ENCODE measurements around the gene PEPD.
"Not testable (repeated sequence)": the region's sequence is repeated elsewhere in the genome, so short reads cannot be mapped to it uniquely, and the experiment has no call there.

The PEPD gene

DNA sequence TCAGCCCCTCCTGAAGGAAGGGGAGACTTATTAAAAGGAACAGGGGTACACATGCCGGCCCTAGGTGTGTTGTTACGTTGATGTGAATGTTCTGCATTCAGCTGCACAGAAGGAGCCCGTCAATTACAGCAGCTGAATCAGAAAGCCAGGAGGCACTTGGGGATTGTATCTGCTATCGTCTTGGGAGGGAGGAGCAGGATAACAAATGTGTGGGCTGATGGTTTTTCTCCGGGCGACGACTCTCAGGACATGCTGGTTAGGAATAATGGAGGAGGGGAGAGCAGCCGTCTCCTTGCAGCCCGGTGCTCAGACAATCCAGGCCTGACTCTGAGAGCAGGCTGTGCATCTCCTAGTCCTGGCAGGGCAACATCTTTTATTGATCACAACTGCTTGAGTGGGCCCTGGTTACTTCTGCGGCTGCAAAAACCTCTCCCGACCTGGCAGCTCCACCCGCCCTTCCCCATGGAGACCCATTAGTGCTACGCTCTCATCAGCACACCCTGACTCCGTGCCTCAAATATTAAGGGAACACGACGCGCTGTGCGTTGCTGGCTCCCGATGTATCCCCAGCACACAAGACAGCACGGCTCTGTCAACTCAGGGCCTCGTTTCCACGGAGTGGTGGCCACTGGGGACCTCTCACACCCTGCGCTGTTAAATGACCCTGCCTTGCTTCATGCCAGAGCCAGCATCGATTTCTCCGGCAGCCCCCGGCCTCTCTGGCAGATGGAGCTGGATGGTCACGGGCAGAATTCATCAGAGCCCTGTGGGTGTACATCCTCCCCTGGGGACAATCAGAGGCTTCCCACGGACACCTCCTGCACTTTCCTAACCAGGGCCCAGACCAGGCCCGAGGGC, 25.3 kb downstream of the PEPD start:
- no peak for DNase-seq

DNA sequence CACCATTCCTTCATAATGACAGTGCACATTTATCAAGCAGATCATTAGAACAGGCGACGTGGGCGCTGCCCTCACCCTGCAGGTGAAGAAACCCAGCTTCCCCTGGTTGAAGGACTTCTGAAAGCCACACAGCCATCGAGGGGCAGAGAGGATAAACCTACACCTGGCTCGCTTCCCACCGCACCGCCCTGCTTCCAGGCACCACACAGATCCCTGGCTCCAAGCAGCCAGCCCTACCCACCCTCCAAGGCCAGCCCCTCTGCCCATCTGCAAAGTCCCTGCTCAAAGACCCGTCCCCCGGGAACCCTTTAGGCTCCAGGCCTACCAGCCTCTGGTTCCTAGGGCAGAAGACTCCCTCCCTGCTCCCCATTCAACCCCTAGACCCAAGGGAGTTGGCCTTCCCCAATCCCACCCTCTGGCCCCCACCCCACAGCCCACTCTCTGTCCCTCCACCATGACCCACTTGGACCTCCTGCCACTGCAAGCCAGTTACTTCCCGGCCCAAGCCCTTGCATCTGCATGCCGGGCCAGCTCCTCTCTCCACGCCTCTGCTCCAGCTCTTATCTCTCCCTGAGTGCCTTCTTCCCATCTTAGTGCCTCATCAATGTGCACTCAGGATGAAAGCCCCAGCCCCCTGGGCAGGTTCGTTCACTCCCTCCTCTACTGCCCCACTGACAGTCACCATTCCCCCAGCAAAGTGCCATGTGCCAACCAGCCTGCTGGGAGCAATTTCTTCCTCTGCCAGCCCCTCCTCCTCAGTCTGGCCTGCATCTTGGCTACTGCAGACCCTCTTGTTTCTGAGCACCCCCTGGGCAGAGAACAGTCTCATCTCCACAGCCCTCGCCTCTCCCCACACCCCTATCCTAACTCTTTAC, 28.0 kb downstream of the PEPD start:
- no peak for DNase-seq

DNA sequence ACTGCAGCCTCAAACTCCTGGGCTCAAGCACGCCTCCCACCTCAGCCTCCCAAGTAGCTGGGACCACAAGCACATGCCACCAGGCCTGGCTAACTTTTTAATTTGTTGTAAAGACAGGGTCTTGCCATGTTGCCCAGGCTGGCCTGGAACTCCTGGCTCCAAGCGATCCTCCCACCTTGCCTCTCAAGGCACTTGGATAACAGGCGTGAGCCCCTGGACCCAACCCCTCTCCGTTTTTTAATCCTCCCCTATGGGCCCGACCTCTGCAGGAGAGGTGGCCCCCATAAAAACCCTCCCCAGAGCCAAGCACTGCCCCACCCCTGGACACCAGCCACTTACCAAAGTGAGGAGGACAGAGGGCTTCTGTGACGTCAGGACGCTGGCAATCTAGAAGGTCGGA, 28.6 kb downstream of the PEPD start:
- no peak for DNase-seq

DNA sequence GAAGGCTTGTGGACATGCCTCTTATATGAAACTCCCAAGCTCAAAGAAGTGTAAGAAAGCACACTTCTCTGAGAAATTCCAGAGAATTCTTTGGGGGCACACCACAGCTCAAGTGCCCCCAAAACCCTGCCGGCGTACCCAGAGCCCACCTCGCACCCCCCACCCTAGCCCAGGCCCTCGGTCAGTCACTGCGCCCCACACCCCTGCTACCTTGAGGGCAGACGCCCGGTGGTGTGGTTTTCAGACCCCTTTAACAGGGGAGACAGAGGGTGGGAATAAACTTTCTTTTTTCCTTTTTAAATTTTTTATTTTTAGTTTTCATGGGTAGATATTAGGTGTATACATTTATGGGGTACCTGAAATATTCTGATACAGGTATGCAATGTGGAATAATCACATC, 29.5 kb downstream of the PEPD start:
- DNase-seq, result no peak

DNA sequence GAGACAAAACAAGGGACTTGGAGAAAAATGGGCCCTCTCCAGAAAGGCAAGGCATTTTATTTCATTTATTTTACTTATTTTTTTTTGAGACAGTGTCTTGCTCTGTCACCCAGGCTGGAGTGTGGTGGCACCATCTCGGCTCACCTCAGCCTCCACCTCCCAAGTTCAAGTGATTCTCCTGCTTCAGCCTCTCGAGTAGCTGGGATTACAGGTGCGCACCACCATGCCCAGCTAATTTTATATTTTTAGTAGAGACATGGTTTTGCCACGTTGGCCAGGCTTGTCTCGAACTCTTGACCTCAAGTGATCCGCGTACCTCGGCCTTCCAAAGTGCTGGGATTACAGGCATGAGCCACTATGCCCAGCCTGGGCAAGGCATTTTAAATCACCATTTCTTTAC, 31.0 kb downstream of the PEPD start:
- not testable (repeated sequence) for DNase-seq

DNA sequence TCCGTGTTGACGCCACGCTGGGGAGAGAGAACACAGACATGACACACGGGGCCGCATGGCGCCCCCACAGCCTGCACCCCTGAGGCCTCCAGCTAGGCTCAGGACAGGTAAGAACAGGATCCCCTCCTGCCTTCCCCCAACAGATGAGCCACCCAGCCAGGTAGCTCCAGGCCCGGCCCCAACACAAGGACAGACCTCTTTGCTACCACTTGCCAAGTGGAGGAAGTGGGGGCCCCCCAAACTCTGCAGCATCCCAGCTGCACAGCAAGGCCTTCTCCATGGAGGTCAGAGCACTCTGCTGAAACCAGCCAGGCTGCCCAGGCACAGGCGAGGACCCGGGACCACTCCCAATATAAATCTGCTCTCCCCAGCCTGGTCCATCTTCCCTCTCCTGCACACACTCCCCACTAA, 31.5 kb downstream of the PEPD start:
- DNase-seq, result no peak

DNA sequence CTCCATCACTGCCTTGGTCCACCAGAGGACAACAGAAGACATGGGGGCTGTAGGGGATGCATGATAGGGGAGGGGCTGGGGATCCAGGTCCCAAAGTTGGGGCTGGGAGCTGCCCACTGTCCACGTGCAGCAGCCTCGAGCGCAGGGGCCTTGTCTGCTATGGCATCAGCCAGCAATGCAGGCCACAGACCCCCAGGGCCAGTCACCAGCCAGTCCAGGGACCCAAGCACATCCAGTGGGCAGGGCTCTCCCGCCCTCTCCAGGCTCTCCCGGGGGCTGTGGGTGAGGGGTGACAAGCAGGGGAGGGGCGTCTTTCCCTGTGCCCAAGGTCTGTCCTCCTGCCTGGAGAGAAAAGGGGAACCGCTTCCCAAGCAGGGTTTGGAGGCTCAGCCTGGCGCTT, 32.8 kb downstream of the PEPD start:
- DNase-seq, result no peak

DNA sequence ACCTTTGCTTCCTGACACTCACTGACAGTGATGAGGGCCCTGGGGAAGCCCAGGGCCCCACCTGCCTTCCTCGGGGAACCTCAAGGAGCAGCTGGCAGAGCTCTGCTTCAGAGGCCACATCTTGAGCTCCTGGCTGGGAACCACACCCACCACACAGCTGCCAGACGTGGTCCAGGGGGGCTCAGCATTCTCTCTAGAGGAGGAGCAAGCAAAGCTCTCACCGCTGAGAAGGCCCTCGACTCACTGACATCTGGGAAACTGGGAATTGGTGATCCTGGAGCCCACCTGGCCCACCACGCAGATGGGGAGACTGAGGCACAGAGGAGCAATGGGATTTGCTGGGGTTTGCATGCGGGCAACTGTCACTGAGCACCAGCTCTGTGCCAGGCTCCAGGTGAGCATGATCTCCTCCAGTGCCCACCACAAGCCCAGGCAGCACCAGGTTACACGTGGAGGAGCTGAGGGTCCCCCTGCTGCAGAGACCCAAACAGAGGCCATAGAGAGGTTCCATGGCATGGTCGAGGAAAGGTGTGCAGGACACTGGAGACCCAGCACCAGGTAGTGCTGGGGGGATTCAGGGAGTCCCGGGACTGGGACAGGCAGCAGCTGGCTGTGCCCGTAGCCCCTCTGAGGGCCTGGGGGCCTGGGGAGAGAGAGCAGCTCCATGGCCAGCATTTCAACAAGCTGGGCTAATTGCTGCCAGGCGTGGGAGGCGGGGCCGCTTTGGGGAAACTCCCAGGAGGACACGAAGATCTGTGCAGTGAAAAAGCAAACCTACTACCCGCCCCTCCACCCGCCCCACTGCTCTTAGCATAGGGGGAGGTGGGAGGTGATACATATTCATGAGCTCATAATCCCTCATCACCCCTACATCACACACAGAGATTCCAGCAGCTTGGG, 33.4 kb downstream of the PEPD start:
- no peak for DNase-seq

DNA sequence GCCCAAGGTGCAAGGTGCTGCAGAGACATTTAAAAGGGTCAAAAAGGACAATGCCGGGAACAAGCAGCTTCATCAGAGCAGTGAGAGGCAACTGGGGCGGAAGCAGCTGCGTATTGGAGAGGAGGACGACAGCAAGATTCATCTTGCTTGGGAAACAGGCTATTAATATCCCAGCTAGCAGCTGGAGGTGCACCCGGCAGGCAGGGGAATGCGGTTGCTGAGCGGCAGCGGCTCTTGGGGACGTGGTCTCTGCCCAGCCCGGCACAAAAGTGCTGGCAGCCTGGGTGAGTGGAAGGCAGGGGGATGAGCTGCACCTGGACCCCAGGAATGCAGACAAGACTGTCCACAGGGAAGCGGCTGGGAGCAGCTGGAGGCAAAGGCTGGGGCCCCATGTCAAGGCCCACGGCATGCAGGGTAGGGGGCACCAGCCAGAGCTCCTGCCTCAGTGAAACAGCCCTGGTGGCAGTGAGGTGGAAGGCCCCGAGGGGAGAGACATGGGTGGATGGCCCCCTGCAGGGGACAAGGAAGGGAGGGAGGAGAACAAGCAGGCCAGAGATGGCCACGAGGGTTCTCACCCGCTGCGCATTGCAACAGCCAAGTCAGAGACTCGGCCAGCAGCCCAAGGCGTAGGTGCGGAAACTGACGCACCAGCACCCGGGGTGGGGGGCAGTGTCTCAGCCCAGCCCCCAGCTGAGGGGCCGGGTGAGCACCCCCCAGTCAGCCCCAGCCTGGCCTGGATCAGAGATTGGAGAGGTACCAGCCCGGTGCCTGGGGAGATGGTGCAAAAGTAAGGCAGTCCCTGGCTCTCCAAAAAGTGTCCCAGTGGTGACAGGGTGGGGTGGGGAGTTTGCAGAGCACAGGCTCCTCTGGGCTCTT, 34.4 kb downstream of the PEPD start:
- no peak for DNase-seq

DNA sequence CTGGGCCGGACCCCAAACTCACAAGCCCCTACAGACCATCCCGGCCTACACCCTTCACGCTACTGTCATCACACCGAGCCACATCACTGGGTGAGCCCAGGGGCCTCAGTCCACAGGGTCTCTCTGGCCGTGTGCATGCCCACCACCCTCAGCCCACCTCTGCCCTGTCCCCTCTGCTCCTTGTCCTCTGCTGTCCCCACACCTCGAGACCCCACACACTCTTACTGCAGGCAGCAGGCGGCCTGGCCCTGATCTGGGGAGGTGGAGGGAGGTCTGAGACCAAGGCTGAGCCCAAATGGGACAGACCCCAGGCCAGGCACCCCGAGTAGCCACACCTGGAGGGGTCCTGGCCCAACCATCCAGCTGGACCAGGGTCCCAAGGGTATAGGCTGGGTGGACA, 35.2 kb downstream of the PEPD start:
- no peak for DNase-seq

DNA sequence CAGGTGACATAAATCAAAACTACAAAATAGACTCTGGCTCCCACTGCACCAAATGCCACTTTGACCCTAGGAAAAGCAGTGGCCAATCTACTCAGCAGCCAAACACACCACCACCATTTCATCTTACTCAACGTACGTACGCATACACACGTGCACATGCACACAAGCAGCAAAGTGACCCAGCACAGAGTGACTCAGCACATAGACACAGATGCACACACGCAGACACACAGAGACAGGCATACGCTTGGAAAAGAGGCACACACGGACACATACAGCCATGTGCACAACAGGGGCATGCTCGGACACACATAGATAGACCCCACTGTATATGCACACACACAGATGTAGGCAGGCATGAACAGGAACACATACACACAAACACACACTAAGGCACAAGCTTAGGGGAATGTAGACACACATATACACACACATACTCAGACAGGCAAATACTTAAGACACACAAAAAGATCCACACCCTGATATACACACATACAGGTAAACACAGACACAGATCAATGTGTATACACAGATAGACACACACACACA, 37.3 kb downstream of the PEPD start:
- no peak for DNase-seq

DNA sequence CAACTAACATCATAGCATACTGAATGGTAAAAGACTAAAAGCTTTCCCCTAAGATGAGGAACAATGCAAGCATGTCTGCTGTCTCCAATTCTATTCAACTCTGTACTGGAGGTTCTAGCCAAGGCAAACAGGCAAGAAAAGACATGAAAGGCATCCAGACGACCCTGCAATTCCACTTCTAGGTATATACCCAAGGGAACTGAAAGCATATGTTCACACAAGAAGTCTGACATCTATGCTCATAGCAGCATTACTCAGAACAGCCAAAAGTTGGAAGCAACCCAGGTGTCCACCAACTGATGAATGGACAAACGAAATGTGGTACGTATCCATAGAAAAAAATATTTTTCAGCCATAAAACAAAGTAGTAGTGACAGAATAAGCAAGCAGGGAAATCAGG, 39.1 kb downstream of the PEPD start:
- DNase-seq, result no peak

DNA sequence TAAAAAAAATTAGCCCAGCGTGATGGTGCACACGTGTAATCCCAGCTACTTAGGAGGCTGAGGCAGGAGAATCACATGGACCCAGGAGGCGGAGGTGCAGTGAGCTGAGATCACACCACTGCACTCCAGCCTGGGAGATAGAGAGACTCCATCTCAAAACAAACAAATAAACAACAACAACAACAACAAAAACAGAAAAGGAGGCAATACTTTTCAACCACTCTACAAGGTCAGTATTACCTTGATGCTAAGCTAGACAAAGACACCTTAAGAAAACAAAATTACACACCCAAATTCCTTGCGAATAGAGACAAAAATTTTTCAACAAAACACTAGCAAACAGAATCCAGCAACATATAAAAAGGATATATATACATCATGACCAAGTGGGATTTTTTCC, 39.7 kb downstream of the PEPD start:
- DNase-seq, result no peak

DNA sequence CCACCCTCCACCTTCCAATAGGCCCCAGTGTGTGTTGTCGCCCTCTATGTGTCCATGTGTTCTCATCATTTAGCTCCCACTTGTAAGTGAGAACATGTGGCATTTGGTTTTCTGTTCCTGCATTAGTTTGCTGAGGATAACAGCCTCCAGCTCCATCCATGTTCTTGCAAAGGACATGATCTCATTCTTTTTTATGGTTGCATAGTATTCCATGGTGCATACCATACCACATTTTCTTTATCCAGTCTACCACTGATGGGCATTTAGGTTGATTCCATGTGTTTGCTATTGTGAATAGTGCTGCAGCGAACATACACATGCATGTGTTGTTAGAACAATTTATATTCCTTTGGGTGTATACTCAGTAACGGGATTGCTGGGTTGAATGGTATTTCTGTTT, 42.0 kb downstream of the PEPD start:
- not testable (repeated sequence) for DNase-seq

DNA sequence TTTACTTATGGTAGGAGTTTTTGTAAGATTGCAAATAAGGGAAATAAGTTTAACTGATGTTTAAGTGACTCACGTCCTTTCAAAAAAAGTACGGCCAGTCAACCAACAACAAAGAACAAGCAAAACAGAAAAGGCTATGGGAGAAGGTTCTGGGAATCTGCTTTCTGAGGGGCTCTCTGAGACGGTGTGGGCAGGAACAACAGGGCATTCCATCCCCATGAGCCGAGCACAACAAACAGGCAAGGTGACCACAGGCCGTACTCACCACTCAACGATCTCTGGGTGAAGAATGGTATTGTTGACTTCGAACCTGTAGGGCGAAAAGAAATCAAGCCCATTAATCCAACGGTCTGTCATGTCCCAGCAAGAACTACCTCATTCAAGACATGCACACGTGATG, 43.8 kb downstream of the PEPD start:
- no peak for DNase-seq

DNA sequence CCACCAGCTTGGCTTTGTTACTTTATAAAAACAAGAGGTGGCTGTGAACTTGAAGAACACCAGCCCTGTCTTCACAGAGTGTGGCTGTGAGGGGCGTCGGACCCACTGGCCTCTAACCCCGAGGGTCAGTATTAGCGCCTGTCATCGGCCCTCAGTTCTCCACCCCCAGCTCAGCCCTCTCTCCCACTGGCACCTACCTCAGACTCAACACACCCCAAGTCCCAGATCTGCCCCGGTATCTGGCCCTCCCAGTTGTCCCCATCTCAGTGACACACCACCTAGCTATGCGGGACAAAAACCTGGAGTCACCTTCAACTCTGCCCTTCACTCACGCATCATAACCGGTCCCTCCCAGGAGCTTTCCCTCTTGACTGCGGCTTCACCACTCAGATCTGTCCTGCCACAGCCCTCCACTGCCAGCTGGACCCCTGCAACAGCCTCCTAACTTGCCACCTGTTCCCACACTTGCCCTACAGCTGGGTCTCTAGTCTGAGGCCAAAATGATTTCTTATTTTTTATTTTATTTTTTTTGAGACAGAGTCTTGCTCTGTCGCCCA, 45.4 kb downstream of the PEPD start:
- DNase-seq, result no peak

DNA sequence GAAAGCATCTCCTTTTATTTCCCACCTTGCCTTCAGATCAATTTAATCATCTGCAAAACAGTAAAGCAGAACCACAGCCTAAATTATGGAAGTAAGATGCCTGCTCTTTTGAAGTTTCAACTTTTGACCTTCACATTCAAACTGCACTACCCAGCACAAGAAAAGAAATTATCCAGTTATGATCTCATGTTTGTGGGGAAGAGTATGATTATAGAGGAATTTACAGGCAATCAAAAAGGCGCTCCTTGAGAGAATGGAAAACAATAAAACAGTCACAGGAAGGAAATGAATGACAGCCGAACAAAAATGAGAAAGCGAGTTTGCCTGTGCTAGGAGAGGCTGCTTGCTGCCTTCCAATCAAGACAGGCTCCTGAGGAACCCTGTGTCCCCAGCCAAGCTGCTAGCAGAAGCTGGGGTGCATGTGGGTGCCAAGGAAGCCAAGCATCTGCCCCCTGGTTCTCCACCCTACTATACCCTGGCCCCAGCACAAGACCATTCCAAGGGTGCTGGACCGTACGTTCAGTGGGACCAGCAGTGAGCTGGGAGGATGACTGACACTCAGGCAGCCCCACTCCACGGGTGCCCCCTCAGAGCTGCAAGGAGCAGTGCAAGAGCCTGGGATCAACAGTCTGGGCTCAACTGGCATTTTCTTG, 47.8 kb downstream of the PEPD start:
- DNase-seq, result no peak

DNA sequence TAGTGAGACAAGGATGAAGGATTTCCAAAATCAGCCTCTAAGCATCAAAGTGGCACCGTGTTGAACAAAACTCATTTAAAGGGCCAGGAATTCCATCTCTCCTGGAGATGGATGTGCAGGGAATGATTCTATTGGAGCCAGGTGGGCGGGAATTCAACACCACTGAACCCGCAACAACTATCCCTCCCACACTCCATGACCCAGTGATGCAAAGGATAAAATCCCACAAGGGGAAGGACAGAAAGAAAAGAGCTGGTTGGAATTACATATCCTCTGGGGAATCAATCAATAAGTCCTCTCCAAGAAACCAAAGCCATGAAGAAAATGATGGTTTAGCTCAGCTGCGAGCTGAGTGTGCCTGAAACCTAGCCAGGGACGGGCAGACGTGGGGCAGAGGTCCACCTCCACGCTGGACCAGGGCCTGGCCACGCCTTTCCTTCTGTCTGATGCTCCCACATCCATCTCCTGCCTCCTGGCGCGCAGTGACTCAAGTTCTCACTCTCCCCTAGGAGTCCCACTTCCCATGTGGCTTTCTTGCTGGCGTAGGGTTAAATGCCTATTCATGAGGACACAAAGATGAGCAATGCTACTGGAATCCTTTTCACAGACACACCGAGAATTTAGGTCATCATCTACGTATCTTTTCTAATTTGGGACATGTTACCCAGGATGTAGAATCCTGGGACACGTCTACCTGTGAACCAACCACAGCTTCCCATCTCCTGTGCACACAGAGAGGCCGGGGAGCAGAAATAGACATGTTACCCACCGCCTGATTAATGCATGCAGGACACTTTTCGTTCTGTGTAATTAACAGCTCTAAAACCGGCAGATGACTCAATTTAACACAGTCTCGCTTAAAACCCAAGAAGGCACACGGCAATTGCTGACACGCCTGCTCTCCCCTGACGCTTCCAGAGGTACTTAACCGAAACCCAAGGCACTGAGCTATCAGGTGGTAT, 48.6 kb downstream of the PEPD start:
- no peak for DNase-seq

DNA sequence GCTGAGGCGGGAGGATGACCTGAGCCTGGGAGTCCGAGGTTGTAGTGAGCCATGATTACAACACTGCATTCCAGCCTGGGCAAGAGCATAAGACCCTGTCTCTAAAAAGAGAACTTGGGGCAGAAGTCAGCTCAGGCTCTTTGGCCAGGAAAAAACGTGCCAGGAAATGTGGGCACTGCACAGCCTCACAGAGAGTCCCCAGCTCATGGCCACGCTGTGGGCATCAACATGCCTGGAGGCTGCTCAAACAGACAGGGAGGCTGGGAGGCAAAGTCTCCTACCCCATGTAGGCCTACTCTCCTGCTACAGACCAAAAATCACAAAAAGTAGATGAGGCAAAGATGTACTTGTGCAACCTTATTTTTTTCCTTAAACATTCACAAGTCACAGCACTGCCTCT, 49.4 kb downstream of the PEPD start:
- no peak for DNase-seq

Data from activated CD4-positive, CD25-positive, alpha-beta regulatory T cell (primary cell).